Tibial nerve (tissue), 3 donors: ENCODE measurements around the gene CCDC188.

ENCODE experiments used
- POLR2A ChIP-seq, 2 donors: fragments of 450-650 bp; IDR thresholded peaks; one replicate each; pipeline ENCODE4 v1.6.1; 2017; ENCODE audit warnings: antibody characterized with exemption in 2 of 2, mild to moderate bottlenecking in 2 of 2, moderate library complexity in 2 of 2
- TF ChIP-seq, protein P1 (sequence below), 5 experiments: fragments of 200-600 bp in 3 of 5; fragments of 450-650 bp in 2 of 5; sonication (generic) in 3 of 5; IDR thresholded peaks; one replicate each; pipeline ENCODE4 v1.5.1; 2016 to 2019; ENCODE audit warnings: antibody characterized with exemption in 5 of 5, mild to moderate bottlenecking in 3 of 5, moderate library complexity in 2 of 5

DNA sequence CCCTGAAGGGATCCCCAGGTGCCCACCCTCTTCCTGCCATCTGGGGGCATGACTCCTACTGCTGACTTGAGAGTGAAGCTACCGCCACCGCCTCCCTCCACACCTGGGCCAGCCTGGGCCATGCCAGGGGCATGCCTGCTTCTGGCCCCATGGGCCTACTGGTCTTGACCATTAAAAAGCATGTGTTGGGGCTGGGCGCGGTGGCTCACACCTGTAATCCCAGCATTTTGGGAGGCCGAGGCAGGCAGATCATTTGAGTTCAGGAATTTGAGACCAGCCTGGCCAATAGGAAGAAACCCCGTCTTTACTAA is 37.7 kb upstream of the CCDC188 start:
- no peak for TF ChIP-seq POLR2A (IDR thresholded peaks at IDR 0.05)
- TF ChIP-seq, protein P1, sequence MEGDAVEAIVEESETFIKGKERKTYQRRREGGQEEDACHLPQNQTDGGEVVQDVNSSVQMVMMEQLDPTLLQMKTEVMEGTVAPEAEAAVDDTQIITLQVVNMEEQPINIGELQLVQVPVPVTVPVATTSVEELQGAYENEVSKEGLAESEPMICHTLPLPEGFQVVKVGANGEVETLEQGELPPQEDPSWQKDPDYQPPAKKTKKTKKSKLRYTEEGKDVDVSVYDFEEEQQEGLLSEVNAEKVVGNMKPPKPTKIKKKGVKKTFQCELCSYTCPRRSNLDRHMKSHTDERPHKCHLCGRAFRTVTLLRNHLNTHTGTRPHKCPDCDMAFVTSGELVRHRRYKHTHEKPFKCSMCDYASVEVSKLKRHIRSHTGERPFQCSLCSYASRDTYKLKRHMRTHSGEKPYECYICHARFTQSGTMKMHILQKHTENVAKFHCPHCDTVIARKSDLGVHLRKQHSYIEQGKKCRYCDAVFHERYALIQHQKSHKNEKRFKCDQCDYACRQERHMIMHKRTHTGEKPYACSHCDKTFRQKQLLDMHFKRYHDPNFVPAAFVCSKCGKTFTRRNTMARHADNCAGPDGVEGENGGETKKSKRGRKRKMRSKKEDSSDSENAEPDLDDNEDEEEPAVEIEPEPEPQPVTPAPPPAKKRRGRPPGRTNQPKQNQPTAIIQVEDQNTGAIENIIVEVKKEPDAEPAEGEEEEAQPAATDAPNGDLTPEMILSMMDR (IDR thresholded peaks at IDR 0.05): no peak
